ENCODE results near the gene SPTBN1.

GRCh38 chr2:54419855-54420523, 36.1 kb upstream of the SPTBN1 start:
- no peak for TF ChIP-seq CTCF (conservative IDR thresholded peaks at IDR 0.05; ENCODE audit: low read length)
- no peak for TF ChIP-seq EZH2phosphoT487 (IDR thresholded peaks at IDR 0.05; ENCODE audit: borderline replicate concordance, low read depth, low read length)

Data from OCI-LY7 (cell line).